GM18526 (cell line): ENCODE data around the gene EVX2.

Experiments
- POLR2A ChIP-seq: IDR thresholded peaks from 3 replicates; pipeline ENCODE4 v1.6.1; 2011; ENCODE audit not compliant: insufficient read length; ENCODE audit errors: extremely low read depth

EVX2 gene

DNA sequence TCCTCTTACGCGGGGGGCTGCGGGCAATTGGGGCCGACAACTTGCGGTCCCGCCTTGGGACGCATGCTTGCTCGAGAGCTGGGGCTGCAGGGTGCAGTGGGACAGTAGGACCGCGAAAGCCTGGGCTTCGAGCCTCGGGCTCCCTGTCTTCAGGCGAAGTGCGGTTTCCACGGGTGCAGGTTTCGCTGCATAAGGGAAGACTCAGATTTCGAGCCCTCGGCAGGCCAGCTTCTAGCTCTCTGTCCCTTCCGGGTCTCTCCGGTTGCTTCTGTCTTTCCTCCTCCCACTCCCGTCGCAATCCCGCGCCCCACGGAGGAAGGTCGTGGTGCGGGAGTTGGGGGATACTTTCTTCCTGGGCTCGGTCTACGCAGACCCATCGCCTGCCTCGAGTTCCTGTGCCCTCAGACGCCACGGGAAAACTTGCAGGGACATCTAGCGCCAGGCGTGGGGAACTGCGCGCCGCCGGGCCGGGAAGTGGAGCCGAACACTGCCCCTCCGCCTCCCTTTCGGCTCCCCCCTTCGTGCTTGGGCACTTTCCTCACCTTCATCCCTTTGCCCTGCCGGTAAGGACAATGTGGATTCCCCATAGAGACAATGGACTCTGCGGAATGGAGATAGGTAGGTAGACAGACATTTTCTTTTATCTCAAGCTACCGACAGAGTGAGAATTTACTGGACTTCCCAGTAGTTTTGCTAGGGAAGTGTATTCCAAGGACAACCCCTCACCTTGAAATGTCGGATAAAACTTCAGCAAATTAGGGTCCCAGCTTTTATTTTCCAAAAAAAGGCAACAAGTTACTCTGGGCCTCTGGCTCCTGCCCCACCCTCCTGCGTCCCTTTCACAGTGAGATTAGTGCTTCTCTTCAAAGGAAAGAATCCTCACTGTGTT lies 4.5 kb upstream of the EVX2 start:
- no peak for TF ChIP-seq POLR2A

GRCh38 chr2:176087330-176088047 lies 3.7 kb upstream of the EVX2 start:
- TF ChIP-seq POLR2A, result no peak

DNA sequence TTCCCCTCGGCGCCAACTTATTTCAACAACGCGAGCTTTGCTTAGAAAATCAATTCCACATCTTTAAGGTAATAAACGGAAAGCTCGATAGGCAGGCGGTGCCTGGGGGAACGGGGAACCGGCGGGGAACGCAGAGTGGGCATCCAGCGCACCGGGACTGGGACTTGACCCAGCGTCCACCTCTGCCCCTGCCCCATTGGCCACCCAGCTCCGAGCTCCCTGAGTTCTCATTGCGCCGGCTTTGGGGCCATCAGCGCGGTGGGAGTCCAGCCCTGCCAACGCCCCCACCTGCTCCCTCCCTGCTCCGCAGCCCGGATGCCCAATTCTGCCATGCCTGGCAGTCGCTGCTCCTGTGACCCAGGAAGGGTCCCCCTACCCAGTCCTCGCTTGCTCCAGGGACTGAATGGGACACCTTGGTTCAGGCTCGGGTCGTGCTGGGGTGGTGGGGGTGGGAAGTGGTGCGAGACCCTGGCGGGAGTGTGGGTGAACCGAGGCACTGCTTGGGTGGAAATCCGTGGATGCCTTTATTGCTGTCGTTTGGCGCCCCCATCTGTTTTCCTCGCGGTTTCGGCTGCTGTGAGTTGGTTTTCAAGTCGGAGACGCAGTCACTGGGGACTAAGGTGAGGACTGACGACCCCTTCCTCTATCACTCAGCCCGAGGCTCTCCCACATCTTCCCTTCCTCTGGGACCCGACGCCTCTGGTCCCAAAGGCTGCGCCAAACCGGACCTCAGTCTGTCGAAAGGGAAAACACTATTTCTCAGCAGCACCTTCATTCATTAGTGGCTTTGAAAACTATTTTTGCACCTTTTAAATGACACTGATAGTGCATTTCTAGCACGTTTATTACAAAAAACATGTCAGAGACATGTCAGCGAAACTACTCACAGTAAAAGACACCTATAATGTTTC lies 2.4 kb upstream of the EVX2 start:
- no peak for TF ChIP-seq POLR2A

- TF ChIP-seq POLR2A, result no peak
These were observed 1.5 kb upstream of the EVX2 start for GRCh38 chr2:176085120-176085788.

DNA sequence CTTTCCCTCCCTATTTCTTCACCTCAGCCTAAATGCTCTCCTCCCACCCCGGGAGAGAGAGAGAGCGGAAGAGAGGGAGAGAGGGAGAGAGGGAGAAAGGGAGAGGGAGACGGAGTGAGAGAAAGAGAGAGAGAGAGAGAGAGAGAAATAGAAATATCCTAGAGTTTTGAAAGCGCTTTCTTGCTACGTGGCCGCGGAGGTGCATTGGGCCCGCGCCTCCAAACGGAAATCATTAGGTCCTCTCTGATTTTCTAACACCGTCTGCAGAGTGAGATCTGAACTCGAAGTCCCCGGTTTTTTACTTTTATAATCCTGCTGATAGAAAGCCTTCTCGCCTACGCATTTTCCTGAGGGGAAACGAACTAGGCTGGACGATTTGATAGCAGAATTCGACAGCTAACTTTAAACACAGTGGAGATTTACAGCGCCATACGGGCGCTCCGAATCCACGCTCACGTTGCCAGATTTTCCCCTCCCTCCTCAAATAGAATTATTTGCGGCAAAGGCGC lies 903 bp upstream of the EVX2 start:
- TF ChIP-seq POLR2A, result no peak

DNA sequence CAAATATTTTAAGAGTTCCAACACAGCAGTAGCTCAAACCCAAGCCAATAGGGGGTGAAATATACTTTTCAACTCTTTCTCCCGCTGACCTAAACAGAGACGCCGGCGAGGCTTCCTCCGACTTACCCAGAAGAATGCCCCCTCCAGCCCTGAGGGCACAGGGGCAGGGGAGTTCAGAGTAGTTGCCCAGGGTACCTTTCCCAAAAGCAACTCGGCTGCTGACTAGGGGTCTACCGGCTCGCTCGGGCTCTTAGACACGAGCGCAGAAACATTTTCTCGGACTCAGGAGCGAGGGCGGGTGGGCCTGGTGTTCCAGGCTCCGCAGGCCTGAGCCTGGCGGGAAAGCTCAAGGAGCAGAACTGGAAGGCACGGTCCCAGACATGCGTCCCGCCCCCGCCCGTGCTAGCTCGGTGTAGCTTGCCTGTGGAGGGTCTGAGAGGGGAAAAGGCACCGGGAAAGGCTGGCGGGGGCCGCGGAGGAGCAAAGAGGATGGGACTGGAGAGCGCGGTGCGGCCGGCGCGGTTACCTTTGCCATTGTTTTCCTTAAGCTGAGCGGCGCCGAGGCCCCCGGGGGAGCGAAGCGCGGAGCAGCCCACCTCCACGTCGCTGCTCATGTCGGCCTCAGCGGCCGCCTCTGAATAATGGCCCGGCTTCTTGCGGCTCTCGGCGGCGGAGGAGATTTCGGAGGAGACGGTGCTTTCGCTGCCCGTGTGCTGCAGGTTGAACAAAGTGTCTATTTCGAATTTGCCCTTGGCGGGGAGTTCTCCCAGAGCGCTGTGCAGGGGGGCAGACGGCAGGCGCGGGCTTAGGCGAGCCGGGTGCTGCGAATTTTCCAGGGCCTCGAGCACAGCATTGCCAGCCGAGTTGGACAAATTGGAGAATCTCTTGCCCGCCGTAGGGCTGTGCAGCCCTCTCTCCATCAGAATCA lies 674 bp downstream of the EVX2 start:
- TF ChIP-seq POLR2A, result no peak

DNA sequence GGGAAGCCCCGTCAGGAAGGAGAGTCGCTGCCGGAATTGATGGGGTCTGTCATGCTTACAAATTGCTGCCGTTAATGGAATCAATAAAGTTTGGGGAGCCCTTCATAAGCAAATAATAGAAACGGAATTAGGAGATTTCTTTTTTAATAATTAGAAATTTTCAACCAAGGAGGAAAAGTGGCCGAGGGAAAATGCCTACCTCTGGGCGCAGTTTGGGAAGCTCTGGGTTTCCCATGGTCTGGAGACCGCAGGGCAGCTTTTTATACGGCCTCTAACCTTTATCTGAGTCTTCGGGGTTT lies 1.3 kb downstream of the EVX2 start:
- TF ChIP-seq POLR2A, result no peak

- TF ChIP-seq POLR2A, result no peak
These were observed 1.8 kb downstream of the EVX2 start for GRCh38 chr2:176081837-176082524.

DNA sequence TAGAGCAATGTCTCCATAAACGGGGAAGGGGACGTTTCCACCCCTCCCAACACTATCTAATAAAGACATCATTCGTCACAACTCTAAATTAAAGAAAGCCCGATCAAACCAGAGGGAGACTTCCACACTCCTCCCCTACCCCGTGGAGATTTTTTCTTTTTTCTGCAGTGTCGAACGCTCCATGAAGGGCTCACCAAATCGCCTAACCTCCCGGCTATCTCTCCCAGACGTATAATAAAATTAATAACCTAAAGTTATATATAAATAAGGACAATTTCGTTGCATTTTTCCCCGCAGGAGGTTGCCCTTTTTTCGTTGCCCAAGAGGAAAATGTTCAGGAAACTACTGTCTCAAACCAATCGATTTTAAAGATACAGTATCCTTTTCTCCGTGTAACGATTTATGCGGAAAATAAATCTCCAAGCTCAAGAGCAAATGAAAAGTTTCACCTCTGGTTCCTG lies 2.4 kb downstream of the EVX2 start:
- TF ChIP-seq POLR2A, result no peak

DNA sequence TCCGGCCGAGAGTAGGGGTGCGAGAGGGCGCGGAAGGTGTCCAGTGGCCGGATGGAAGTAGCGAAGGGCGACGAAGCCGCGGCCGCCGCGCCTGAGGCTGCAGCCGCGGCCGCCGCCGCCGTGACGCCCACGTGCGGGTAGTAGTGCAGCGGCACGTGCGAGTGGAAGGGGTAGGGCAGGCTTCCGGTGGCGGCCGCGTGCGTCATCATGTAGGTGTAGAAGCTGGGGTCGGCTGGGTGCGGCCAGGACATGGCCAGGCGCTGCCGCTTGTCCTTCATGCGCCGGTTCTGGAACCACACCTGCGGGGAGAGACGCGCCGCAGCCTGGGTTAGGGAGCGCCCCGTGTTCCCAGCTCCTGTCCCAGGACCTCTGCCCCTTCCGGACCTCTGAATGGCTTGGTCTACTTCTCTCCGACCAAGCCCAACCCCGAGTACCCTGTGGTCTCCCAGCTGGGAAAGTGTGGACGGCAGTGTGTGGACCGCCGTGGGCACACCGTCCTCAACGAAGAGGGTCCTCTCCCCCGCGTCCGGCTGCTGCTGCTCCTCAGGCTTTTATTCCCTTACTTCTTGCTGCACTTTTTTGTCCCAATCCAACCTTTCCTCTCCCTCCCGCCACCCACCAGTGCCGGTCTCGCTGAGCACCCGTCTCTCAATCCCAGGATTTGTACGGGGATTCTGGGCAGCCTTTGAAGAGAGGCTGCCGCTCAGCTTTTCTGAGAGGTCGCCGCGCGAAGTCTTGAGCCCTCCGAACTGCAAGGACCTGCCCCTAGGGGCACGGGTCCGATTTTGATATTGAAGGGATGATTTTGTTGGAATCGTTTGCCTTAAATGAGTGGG lies 3.0 kb downstream of the EVX2 start:
- no peak for TF ChIP-seq POLR2A

- TF ChIP-seq POLR2A, result no peak
These were observed 3.8 kb downstream of the EVX2 start for GRCh38 chr2:176079831-176080539.

- no peak for TF ChIP-seq POLR2A
These were observed 4.4 kb downstream of the EVX2 start for GRCh38 chr2:176079285-176079830.
